Smooth muscle cell of the brain vasculature (primary cell): ENCODE data around the gene CPNE5.

Experiments used
- DNase-seq: peaks from one replicate; pipeline ENCODE4 v3.0.0-alpha.2; 2012; ENCODE audit warnings: low read depth, low spot score

CPNE5 gene

GRCh38 chr6:36857325-36857724 lies 18.1 kb upstream of the CPNE5 start:
- DNase-seq: no peak

- no peak for DNase-seq
These were observed 17.0 kb upstream of the CPNE5 start for GRCh38 chr6:36856277-36856676.

DNA sequence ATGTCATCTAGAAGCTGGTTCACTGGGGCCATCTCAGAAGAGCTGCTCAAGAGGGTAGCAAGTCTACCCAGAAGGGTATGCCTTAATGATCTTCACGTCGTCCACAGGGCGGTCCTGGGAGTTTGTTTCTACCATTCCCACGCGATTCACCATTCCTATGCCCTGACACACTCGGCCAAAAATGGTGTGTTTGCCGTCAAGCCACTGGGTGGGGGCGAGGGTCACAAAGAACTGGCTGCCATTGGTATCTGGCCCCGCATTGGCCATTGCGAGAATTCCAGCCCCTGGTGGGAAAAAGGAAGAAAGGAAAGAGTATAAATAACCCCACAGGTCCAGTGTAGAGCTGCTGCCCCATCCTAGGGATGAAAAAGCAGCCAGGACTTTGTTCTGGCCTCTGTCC lies 16.5 kb upstream of the CPNE5 start:
- DNase-seq: no peak

- DNase-seq: no peak
These were observed 14.1 kb upstream of the CPNE5 start for GRCh38 chr6:36853325-36853724.

- peak; percentile 10 for DNase-seq
These were observed 13.4 kb upstream of the CPNE5 start for GRCh38 chr6:36852481-36853147.

GRCh38 chr6:36851626-36852025 lies 12.4 kb upstream of the CPNE5 start:
- DNase-seq: no peak

DNA sequence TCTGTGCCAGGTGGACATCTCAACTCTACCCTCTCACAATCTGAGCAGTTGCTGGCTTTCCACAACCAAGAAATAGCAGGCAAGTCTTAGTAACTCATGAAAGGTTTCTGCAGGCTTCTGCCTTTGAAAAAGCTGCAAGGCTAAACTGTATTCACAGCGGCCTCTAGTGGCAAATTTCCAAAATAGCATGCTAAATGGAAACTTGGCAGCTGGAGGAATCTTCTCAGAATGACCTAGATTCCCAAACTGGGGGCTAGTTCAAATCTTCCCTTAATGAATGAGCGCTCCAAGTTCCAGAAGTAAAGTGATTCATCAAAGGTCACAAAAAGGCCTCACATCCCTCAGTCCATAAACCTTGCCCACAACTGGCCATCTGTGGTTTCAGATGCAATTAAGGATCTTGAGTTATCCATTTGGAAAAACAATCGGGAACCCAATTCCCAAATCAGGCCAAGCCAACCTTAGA lies 11.9 kb upstream of the CPNE5 start:
- no peak for DNase-seq

DNA sequence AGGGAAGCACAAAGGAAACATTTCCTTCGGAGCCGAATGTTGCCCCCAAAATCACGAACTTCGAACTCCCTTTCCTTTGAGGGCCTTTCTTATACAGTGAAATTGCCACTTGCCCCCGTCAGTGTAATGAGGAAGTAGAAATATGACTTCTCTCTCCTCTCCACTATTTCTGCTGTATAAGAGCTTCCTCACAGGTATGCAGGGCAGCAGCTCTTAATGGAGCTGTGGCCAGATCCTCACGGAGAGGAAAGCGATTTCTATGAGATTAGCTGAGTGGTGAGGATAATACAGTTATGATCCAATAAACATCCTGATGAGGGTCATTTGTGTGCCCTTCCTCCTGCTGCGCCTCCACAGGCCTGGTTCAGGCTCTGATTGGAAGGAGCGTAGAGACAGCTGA lies 10.8 kb upstream of the CPNE5 start:
- no peak for DNase-seq

GRCh38 chr6:36848658-36849441 lies 9.6 kb upstream of the CPNE5 start:
- no peak for DNase-seq

- no peak for DNase-seq
These were observed 8.7 kb upstream of the CPNE5 start for GRCh38 chr6:36847991-36848390.

- no peak for DNase-seq
These were observed 7.9 kb upstream of the CPNE5 start for GRCh38 chr6:36847152-36847551.

GRCh38 chr6:36845233-36845632 lies 6.0 kb upstream of the CPNE5 start:
- DNase-seq: no peak

DNA sequence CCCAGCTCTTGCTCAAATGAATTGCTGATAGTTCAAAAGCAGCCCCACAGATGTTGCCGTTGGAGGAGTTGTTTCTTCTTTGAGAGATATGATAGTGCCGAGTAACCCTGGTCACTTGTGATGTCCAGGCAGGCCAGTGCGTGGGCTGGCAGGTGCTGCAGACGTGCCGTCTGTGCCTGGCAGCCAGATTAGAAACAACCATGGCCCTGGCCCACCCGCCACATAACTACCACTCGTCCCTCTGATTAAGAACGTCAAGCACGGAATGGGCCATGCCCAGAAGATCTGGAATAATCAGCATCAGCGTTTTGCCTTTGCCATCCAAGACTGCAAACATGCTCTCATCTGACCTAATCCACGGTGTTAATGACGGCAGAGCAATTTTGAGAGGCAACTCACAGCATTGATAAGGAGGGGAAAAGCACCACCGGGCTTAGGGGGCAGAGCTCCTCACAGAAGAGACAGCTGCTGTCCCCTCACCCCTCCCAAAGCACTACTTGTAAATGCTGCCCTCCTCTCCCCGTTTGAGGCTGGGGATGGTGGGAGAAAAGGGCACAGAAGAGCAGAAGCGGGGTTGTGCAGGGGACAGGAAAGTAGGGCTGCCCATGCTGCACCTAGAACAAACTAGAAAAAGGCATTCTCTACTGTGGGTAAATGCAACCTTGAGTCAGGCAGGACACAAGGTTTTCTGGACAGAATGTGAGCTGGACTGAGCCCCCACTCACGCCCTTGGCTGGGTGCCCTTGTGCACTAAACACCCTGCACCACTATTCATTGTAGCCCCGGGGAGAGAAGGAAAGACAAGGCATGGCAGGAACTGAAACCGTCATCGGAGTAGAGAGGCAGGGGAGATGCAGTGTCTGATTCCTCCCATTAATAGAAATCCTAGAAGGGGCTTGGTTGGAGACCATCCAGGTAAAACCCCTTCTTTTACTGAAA lies 5.3 kb upstream of the CPNE5 start:
- no peak for DNase-seq

GRCh38 chr6:36843170-36843569 lies 3.9 kb upstream of the CPNE5 start:
- no peak for DNase-seq

DNA sequence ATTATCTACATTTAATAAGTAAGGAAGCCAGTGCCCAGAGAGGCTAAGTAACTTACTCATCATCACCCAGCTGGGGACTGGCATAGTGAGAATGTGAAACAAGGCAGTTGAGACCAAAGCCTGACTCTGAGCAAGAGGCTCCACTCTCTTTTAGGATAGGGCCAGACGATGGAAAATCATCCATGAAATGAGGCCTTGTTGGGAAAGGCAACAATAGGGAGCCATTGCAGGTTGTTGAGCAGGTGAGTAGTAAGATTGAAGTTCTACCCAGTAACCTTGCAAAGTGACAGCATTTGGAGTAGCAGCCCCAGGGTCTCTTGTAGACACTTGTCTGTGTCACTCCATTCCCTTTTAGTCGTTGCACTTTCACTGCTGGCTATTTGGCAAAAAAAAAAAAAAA lies 2.5 kb upstream of the CPNE5 start:
- DNase-seq: no peak

DNA sequence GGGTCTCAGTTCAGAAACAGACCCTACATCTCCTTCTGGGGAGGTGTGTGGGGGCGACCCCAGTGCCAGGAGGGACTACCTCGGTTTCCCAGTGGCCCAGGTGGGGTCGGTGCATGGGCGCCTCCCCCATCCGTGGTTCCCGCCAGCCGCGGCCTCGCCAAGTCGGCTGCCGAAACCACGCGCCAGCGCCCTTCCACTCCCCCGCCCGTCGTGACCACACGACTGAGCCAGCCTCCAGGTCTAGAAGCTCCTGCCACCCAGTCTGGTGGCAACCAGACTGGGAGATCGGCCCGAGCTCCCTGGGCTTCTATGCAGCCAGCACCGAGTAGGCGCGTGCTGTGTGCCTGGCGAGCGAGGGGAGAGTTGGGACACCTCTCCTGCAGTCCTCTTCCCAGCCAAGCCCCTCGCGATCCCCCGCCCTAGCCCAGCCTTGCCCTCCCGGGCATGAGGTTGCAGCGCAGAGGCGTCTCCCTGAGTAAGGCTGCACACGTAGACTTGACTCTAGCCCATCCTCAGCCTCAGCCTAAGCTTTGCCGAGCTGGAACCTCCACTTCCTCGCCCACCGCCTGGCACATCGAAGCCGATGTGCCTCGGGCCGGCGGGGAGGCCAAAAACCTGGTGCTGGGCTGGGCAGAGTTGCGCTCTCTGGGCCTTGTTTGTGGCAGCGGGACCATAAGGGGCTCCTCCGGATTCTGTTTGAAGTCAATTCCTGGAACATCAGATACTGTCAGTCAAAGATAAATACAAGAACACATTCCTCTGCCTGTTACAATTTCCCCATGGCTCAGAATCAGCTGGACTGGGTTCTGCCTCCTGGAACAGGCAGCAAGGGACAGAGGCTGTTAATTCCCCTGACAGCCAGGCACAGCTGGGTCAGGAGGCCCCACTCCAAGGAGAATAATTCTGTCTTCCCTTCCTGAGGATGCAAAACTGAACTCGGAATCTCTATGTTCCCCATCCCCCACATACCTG lies 1.5 kb upstream of the CPNE5 start:
- DNase-seq: no peak

GRCh38 chr6:36839749-36840431 lies 646 bp upstream of the CPNE5 start:
- DNase-seq: no peak

DNA sequence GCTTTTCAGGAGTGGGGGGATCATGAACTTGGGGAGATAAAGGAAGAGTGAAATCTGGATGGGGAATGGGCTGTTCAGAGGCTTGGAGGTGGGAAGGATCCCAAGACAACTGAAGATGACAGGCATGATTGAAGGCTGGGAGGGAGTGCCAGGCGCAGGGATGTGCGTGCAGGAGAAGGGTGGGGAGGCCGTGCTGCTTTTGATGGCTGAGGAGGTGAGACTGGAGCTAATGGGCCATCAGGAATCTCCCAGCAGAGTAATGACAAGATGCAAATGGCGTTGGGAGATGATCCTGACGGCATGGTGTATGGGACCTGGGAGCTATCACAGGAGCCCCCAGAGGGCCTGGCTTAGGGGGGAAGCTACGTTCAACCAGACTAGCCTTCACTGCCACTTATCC lies 1.6 kb downstream of the CPNE5 start:
- no peak for DNase-seq

GRCh38 chr6:36837022-36837339 lies 2.3 kb downstream of the CPNE5 start:
- no peak for DNase-seq
